ENCODE data around the gene LHX3.

DNA sequence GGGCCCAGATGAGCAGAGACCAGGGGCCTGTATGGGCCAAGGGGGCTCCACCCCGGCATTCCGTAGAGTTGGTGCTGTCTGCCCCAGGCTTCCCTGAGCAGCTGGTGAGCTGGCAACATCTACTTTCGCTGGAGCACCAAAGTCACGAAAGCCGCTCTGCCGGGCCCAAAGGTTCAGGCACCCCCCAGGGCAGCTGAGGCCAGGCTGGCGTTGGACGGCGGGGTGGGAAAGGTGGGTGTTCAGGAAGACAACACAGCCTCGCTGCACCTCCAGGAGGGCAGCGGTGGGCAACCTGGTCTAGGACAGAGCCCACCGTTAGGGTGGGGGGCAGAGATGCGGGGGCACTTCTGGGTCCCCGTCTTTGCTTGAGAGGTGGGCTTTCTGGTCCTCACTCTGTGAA, 56.2 kb downstream of the LHX3 start:
- TF ChIP-seq CTCF (IDR thresholded peaks at IDR 0.05) (no peak), POLR2A (IDR thresholded peaks at IDR 0.05) (no peak)
